ENCODE measurements around the gene JAK1. TPM values are rescaled to one million over a fixed set of nuclear protein-coding genes. Genes with fewer than 3 reads are reported as not detected.
A peak's percentile ranks its signal among the peaks of the same experiment; 100 is the strongest.

The JAK1 gene
- total and polyA plus RNA-seq, 2 of the 8 experiments (the other 6 are each of a cell fraction or from before 2014, with no cell fraction given) = 7.8 to 24.5 TPM

- Histone ChIP-seq H2BK20ac (ENCODE audit: low read length) (no peak overlapping the region), H3K4me1 (replicated peaks in 1 of 4; ENCODE audit: control insufficient read depth in 3 of 4, insufficient read depth in 4 of 4, low read length in 3 of 4) (no peaks in the 10 kb centered on the region), H4K8ac (ENCODE audit: extremely low read depth, insufficient read depth, low read length) (no peak overlapping the region), H3K18ac (ENCODE audit: extremely low read depth, low read length) (no peak overlapping the region), H2AFZ (ENCODE audit: low read length) (no peak overlapping the region), H3K79me2 (ENCODE audit: control insufficient read depth in 1 of 2, insufficient read depth in 2 of 2, low read length in 2 of 2) (no peaks in the 10 kb centered on the region), H2BK120ac (replicated peaks; ENCODE audit: low read depth, low read length) (no peak overlapping the region), H3K4ac (replicated peaks; ENCODE audit: insufficient read length, low read depth, low read length) (no peak overlapping the region), H4K20me1 (replicated peaks in 1 of 2; ENCODE audit: control insufficient read depth in 1 of 2, insufficient read depth in 2 of 2, low read length in 2 of 2) (no peaks in the 10 kb centered on the region), H4K91ac (replicated peaks; ENCODE audit: insufficient read length, low read length) (no peak overlapping the region), H3K23me2 (ENCODE audit: low read depth, low read length) (no peaks in the 10 kb centered on the region), H2AK5ac (ENCODE audit: low read depth, low read length) (no peak overlapping the region), H3K56ac (replicated peaks; ENCODE audit: insufficient read length, low read depth, low read length) (no peak overlapping the region), H2BK12ac (ENCODE audit: low read depth, low read length) (no peak overlapping the region), H3K23ac (ENCODE audit: insufficient read length) (no peak overlapping the region), H3K4me3 (ENCODE audit: extremely low read depth in 1 of 4, insufficient read depth in 2 of 4, low read depth in 3 of 4, low read length in 4 of 4) (no peak overlapping the region), H3K9me3 (ENCODE audit: insufficient read depth in 2 of 2, low read depth in 1 of 2, low read length in 1 of 2) (no peaks in the 10 kb centered on the region), H3K27ac (ENCODE audit: low read depth, low read length) (no peak overlapping the region), H3K14ac (ENCODE audit: insufficient read length) (no peak overlapping the region), H4K5ac (ENCODE audit: insufficient read length, low read depth, low read length) (no peak overlapping the region), H3K4me2 (ENCODE audit: insufficient read depth in 1 of 2, low read depth in 2 of 2, low read length in 2 of 2) (no peak overlapping the region), H2BK5ac (ENCODE audit: low read depth, low read length) (no peak overlapping the region), H3K9ac (replicated peaks in 1 of 4; ENCODE audit: extremely low read depth in 1 of 4, low read depth in 3 of 4, low read length in 3 of 4) (no peak overlapping the region), H3K27me3 (replicated peaks in 1 of 4; ENCODE audit: control insufficient read depth in 3 of 4, extremely low read depth in 1 of 4, insufficient read depth in 3 of 4, low read length in 3 of 4) (no peaks in the 10 kb centered on the region), H3K36me3 (ENCODE audit: control insufficient read depth in 2 of 4, insufficient read depth in 4 of 4, low read length in 3 of 4) (no peaks in the 10 kb centered on the region), H3K79me1 (ENCODE audit: low read depth, low read length) (no peaks in the 10 kb centered on the region), H2BK15ac (ENCODE audit: low read length) (0 out of 2 replicates have a peak overlapping the region, but pooled peaks have one; percentile 66)
- WGBS, 2 experiments (ENCODE audit: extremely low coverage in 1 of 2, insufficient coverage in 1 of 2, insufficient read length in 1 of 2, insufficient replicate concordance in 2 of 2, low coverage in 1 of 2, low lambda C conversion rate in 2 of 2, missing lambda C conversion rate in 1 of 2) = 93% methylated on average over 5 of the region's 5 CpGs; no CpG with 5 or more reads in 1 of the 2 experiments
- DNase-seq (ENCODE audit: low read depth in 1 of 2, low spot score in 2 of 2) = no peak
- ChIA-PET POLR2A (ENCODE audit: partially characterized antibody) (no interaction called here), CTCF (ENCODE audit: partially characterized antibody) (interaction anchor here (0.9 to 2.1 kb wide), 4 partner anchors 14 to 73 kb away, joined by 3 to 6 read pairs (median 4); no protein-coding TSS in a partner anchor)
- no peak for FAIRE-seq
- TF ChIP-seq RAD21 (IDR thresholded peaks at IDR 0.05 in 1 of 2, conservative IDR thresholded peaks at IDR 0.05 in 1 of 2; ENCODE audit: low read depth in 2 of 2, low read length in 2 of 2) (no peak), TBP (IDR thresholded peaks at IDR 0.05; ENCODE audit: low read depth, low read length) (no peak), RBBP5 (IDR thresholded peaks at IDR 0.05; ENCODE audit: borderline replicate concordance, low read depth, low read length) (no peak), JUND (IDR thresholded peaks at IDR 0.05; ENCODE audit: low read length) (no peak), CBX8 (IDR thresholded peaks at IDR 0.05; ENCODE audit: borderline replicate concordance, low read depth, low read length) (no peak), NANOG (IDR thresholded peaks at IDR 0.05; ENCODE audit: insufficient read depth, low read depth, low read length, poor library complexity, severe bottlenecking) (no peak), MAFK (IDR thresholded peaks at IDR 0.05; ENCODE audit: low read depth, low read length) (no peak), SP4 (IDR thresholded peaks at IDR 0.05; ENCODE audit: low read length) (no peak), ZNF274 (IDR thresholded peaks at IDR 0.05; ENCODE audit: borderline replicate concordance, extremely low read depth, low read length) (no peak), CBX5 (IDR thresholded peaks at IDR 0.05; ENCODE audit: low read depth, low read length) (no peak), SIN3A (conservative IDR thresholded peaks at IDR 0.05 in 1 of 2, IDR thresholded peaks at IDR 0.05 in 1 of 2; ENCODE audit: low read depth in 1 of 2, low read length in 2 of 2) (no peak), PHF8 (conservative IDR thresholded peaks at IDR 0.05; ENCODE audit: low read depth, low read length) (no peak), POLR2AphosphoS5 (IDR thresholded peaks at IDR 0.05; ENCODE audit: low read depth, low read length) (no peak)
- TF ChIP-seq, protein P1, sequence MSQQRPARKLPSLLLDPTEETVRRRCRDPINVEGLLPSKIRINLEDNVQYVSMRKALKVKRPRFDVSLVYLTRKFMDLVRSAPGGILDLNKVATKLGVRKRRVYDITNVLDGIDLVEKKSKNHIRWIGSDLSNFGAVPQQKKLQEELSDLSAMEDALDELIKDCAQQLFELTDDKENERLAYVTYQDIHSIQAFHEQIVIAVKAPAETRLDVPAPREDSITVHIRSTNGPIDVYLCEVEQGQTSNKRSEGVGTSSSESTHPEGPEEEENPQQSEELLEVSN (IDR thresholded peaks at IDR 0.05) = no peak
Measured at GRCh38 chr1:64983110-64983509, 16.8 kb upstream of the JAK1 start.

All from H1 (cell line).